ENCODE results near the gene GGT7. TPM values are rescaled to one million over a fixed set of nuclear protein-coding genes. Genes with fewer than 3 reads are reported as not detected.
A peak's percentile ranks its signal among the peaks of the same experiment; 100 is the strongest.

GGT7 gene
- total and polyA plus RNA-seq, 9 of the 15 experiments (the other 6 are each of a cell fraction or from before 2014, with no cell fraction given) = 0.04 to 18.3 (median 5.9) TPM

DNA sequence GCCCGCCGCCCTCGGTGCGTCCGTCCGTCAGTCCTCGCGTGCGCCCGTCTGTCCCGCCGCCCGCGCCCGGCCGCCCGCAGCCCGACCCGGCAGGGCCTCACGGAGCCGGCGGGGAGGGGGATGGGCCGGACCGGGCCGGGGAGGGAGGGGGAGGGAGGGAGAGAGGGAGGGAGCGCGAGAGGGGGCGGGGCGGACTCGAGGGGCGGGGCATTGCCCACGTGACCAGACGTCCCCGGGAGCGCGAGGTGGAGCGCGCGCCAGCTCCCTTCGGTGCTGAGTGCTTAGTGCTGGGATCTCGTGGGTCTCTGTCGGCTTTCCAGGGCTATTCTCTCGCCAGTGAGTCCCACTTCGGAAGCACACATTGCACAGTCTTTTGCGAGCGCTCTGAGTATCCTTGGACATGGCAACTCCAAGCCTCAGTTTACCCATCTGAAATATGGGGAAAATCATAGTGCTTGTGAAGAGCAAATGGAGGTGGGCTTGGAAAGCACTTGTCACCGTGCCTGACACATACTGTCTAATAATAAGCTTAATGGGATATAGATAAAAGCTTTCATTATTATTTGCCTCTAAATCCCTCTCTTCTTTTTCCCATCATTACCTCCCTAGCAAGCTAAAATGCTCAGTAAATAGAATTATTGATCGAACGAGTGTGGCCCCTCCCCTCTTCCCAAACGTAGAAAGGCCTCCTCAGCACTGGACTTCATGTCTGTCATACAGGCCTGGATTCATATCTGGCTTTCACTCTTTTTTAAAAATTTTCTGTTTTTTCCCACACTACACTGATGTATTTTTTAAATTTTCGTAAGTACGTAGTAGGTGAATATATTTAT lies 46.9 kb downstream of the GGT7 start, which contains the start of gene NCOA6 (continued):
- TF ChIP-seq RBM25 (IDR thresholded peaks at IDR 0.05; ENCODE audit: low read depth, low read length, severe bottlenecking) (peak; percentile 76), DDX20 (tag; IDR thresholded peaks at IDR 0.05; ENCODE audit: low read depth) (no peak), KDM5B (IDR thresholded peaks at IDR 0.05; ENCODE audit: insufficient replicate concordance, low read depth, low read length) (peak; percentile 77), L3MBTL2 (IDR thresholded peaks at IDR 0.05) (peak; percentile 68), KLF13 (tag; IDR thresholded peaks at IDR 0.05; ENCODE audit: borderline replicate concordance, low read depth) (no peak), PRMT5 (CRISPR knock-in tag; IDR thresholded peaks at IDR 0.05) (no peak), RBM14 (IDR thresholded peaks at IDR 0.05; ENCODE audit: borderline replicate concordance, insufficient read depth, low read depth, low read length) (no peak), RBFOX2 (IDR thresholded peaks at IDR 0.05; ENCODE audit: low read depth, low read length) (peak; percentile 66), ZNF444 (CRISPR knock-in tag; IDR thresholded peaks at IDR 0.05) (peak; percentile 85; the same call in 1 of the 2 replicates), ZNF253 (CRISPR knock-in tag; conservative IDR thresholded peaks at IDR 0.05) (no peak), ARID2 (IDR thresholded peaks at IDR 0.05) (no peak), GATA2 (CRISPR knock-in tag; IDR thresholded peaks at IDR 0.05) (no peak)
- TF ChIP-seq, protein P1, sequence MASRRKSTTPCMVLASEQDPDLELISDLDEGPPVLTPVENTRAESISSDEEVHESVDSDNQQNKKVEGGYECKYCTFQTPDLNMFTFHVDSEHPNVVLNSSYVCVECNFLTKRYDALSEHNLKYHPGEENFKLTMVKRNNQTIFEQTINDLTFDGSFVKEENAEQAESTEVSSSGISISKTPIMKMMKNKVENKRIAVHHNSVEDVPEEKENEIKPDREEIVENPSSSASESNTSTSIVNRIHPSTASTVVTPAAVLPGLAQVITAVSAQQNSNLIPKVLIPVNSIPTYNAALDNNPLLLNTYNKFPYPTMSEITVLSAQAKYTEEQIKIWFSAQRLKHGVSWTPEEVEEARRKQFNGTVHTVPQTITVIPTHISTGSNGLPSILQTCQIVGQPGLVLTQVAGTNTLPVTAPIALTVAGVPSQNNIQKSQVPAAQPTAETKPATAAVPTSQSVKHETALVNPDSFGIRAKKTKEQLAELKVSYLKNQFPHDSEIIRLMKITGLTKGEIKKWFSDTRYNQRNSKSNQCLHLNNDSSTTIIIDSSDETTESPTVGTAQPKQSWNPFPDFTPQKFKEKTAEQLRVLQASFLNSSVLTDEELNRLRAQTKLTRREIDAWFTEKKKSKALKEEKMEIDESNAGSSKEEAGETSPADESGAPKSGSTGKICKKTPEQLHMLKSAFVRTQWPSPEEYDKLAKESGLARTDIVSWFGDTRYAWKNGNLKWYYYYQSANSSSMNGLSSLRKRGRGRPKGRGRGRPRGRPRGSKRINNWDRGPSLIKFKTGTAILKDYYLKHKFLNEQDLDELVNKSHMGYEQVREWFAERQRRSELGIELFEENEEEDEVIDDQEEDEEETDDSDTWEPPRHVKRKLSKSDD (conservative IDR thresholded peaks at IDR 0.05; ENCODE audit: low read length) = no peak
- TF ChIP-seq, protein P2, sequence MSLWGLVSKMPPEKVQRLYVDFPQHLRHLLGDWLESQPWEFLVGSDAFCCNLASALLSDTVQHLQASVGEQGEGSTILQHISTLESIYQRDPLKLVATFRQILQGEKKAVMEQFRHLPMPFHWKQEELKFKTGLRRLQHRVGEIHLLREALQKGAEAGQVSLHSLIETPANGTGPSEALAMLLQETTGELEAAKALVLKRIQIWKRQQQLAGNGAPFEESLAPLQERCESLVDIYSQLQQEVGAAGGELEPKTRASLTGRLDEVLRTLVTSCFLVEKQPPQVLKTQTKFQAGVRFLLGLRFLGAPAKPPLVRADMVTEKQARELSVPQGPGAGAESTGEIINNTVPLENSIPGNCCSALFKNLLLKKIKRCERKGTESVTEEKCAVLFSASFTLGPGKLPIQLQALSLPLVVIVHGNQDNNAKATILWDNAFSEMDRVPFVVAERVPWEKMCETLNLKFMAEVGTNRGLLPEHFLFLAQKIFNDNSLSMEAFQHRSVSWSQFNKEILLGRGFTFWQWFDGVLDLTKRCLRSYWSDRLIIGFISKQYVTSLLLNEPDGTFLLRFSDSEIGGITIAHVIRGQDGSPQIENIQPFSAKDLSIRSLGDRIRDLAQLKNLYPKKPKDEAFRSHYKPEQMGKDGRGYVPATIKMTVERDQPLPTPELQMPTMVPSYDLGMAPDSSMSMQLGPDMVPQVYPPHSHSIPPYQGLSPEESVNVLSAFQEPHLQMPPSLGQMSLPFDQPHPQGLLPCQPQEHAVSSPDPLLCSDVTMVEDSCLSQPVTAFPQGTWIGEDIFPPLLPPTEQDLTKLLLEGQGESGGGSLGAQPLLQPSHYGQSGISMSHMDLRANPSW (CRISPR knock-in tag; IDR thresholded peaks at IDR 0.05) = no peak
- TF ChIP-seq, protein P3, sequence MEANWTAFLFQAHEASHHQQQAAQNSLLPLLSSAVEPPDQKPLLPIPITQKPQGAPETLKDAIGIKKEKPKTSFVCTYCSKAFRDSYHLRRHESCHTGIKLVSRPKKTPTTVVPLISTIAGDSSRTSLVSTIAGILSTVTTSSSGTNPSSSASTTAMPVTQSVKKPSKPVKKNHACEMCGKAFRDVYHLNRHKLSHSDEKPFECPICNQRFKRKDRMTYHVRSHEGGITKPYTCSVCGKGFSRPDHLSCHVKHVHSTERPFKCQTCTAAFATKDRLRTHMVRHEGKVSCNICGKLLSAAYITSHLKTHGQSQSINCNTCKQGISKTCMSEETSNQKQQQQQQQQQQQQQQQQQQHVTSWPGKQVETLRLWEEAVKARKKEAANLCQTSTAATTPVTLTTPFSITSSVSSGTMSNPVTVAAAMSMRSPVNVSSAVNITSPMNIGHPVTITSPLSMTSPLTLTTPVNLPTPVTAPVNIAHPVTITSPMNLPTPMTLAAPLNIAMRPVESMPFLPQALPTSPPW (CRISPR knock-in tag; IDR thresholded peaks at IDR 0.05) = peak; percentile 96
- TF ChIP-seq, protein P4, sequence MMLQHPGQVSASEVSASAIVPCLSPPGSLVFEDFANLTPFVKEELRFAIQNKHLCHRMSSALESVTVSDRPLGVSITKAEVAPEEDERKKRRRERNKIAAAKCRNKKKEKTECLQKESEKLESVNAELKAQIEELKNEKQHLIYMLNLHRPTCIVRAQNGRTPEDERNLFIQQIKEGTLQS (IDR thresholded peaks at IDR 0.05) = no peak
- TF ChIP-seq, protein P4 (CRISPR knock-in tag; conservative IDR thresholded peaks at IDR 0.05) = no peak
- TF ChIP-seq, protein P5, sequence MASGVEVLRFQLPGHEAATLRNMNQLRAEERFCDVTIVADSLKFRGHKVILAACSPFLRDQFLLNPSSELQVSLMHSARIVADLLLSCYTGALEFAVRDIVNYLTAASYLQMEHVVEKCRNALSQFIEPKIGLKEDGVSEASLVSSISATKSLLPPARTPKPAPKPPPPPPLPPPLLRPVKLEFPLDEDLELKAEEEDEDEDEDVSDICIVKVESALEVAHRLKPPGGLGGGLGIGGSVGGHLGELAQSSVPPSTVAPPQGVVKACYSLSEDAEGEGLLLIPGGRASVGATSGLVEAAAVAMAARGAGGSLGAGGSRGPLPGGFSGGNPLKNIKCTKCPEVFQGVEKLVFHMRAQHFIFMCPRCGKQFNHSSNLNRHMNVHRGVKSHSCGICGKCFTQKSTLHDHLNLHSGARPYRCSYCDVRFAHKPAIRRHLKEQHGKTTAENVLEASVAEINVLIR (CRISPR knock-in tag; IDR thresholded peaks at IDR 0.05) = no peak
